ENCODE measurements around the gene AHNAK2.
"Not testable (repeated sequence)": the region's sequence is repeated elsewhere in the genome, so short reads cannot be mapped to it uniquely, and the experiment has no call there.

Gene AHNAK2

DNA sequence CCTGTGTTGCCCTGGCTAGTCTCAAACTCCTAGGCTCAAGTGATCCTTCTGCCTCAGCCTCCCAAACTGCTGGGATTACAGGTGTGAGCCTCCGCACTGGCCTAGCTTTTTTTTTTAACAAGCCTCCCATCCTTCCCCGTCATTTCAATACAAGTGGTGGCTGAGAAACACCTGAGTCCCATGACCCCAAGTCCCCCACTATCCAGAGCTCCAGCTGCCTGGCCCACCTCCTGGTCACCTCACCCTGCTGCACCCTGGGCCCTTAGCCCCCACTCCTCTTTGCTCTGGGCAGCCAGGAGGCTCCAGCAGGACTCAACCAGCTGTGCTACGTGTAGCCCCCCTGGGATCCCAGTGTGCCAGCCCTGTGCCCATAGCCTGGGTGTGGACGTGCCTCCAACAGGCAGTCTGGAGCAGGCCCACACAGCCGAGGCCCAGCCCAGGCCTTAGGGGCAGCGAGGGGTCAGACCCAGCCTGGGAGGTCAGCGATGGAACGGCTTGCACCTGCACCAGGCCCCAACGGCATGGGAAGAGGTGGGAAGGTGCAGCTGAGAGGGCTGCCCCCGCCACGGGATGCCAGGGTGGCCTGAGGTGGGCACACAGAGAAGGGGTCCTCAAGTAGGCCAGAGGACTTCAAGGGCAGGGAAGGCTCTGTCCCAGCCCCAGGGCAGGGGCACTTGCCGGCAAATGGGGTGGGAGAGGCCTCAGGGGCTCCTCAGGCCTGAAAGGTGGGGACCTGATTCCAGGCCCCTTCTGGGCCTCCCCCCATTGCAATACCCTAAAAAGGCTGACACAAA, 6.5 kb downstream of the AHNAK2 start:
- no peak for DNase-seq

- no peak for DNase-seq
These were observed 7.7 kb downstream of the AHNAK2 start for GRCh38 chr14:104970231-104971068.

GRCh38 chr14:104969741-104970230, 8.4 kb downstream of the AHNAK2 start:
- DNase-seq, result no peak

DNA sequence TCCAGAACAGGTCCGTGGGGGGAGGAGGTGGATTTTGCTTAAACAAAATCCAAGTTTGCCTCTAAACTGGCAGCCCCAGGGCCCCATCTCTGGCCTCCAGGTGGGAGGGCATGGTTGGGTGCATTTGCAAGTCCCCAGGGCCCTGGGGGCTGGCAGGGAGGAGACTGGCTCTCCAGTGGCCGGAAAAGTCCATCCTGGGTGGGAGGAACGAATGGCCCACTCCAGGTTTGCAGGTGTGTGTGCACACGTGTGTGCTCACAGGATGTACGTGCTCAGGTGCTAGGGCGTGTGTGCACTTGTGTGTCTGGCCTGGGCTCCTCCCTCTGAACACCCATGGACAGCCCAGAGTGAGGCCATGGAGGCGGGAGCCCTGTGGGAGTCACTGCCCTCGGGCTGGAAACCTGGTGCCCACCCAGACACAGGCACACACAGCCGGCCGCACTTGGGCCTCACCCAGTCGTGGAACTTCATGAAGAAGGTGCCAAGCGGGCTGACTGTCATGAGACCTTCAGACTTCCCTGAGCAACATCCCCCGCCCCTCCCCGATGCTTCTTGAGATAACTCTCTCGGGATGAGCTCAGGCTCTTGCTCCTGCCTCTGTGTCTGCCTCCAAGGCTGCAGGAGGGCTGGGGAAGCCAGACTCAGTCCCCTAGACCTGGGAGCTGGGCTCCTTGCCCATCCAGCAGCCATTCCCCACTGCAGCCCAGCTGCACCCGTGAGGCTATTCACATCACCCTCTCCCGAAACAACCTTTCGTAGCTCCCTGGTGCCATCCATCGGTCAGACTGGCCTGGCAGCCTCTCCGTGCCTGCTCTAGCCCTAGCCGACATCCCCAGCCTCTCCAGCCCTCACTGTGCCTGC, 9.4 kb downstream of the AHNAK2 start:
- no peak for DNase-seq

DNA sequence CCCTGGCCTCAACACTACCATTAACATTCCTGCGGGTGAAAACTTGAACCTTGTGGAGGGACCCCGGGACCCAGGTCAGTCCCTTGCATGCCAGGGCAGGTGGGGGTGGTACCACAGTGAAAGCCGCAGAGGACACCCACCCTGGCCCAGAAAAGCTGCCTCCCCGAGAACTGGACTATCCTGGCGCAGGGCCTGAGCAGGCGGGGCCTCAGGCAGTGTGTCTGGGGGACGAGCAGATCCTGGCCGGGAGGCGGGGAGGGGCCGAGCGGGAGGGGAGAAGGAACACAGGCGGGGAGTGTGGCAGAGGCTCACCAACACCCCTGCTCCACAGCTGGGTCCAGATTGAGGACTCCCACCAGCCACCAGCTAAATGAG, 10.0 kb downstream of the AHNAK2 start:
- DNase-seq, result no peak

DNA sequence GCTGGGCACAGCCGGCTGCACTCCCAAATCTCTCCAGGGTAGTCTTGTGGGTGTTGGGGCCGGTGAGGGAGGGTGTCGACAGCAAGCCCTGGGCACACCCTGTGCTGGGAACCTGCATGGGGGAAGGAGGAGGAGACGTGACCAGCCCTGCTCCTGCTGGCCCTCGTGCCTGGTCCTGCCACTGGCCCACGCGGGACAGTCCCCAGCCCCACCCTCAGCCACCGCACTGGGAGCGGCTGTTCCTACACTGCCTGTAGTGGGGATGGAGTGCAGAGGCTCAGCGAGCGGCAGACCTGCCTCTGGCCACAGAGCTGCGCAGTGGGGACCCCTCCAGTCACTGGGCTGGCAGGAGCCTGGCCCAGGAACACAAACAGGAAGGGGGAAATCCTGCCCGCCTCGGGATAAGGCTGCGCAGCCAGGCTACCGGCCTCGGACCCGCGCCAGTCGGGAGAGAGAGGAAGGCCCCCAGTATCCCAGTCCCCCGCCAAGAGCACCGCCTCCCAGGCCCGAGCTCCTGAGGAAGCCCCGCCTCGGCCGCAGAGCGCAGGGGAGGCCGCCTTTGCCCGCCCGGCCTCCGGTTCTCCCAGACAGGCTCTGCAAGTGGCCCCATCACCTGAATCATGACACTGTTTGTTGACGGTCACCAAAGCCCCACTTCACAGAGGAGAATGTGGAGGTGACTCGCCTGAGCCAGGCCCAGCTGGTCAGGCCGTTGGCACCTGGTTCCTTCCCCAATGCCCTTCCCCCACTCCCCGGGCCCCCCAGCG, 10.6 kb downstream of the AHNAK2 start:
- DNase-seq, result no peak

GRCh38 chr14:104966981-104967385, 11.2 kb downstream of the AHNAK2 start:
- no peak for DNase-seq

GRCh38 chr14:104966261-104966865, 11.8 kb downstream of the AHNAK2 start:
- no peak for DNase-seq

DNA sequence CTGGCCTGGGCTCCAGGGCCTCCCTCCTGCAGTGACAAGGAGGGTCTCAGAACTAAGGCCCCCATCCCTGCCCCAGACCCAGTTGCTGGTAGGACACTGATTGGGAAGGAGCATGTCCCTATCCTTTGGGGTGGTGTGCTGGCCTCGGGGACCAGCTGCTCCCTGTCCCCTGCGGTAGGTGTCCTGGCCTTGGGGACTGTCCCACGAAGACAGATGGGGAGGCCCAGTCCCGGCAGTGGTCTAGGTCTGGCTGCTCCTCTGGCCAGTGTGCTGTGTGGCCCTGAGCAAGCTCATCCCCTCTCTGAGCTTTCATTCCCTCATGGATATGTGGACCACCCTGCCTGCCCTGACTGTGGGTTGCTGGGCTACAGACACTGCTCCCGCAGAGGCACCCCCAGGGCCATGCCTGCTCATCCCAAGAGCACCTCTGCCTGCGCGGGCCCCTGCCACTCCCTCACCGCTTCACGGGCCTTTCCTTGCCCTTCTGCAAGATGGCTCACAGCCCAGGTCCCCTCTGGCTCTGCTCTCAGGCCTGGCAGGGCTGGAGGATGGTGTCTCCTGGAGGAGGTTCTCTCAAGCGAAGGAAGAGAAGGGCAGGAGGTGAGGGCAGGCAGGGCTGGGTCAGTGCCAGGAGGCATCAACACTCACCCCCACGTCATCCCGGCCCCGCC, 12.5 kb downstream of the AHNAK2 start:
- no peak for DNase-seq

DNA sequence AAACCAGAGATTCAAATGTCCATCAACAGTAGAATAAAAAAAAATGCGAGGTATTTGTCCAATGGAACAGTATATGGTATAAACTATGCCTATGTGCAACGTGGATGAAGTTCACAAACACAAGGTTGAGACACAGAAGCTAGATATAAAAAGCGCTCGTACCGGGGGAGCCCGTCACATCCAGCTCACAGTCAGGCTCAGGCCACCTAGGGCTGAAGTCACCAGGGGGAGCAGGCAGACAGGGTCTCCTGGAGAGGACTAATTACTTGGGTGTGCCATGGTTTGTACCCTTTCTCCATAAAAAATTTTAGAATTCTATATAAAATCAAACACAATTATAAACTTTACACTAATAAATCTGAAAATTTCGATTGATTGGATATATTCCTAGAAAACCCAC, 13.6 kb downstream of the AHNAK2 start:
- DNase-seq, result no peak

- no peak for DNase-seq
These were observed 20.7 kb downstream of the AHNAK2 start for GRCh38 chr14:104957146-104958113.

DNA sequence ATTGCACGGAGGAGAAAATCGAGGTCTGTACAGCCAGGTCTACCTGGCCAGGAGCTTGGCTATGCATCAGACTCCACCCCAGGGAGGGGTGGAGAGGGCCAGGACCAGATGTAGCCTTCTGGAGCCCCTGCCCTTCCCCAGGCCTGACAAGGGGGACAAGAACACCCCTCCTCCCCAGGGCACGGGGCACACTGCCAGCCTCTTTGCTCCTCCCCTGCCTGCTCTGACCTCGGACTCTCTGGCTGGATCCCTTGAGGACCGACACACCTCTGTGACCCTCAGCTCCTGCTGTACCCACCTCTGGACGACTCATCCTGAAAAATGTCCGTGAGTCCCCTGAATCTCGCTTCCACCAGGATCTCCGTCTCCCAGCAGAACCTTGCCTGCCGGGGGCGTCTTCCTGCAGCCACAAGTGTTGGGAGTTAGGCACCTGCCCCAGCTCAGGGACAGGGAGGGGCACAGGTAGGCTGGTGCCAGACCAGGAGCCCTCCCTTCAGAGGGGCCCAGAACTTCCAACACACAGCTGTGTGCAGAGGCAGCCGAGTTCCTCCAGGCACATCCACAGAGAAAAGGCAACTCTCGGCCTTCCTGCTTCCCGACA, 21.8 kb downstream of the AHNAK2 start:
- DNase-seq, result no peak

- DNase-seq, result no peak
These were observed 22.8 kb downstream of the AHNAK2 start for GRCh38 chr14:104955396-104955770.

DNA sequence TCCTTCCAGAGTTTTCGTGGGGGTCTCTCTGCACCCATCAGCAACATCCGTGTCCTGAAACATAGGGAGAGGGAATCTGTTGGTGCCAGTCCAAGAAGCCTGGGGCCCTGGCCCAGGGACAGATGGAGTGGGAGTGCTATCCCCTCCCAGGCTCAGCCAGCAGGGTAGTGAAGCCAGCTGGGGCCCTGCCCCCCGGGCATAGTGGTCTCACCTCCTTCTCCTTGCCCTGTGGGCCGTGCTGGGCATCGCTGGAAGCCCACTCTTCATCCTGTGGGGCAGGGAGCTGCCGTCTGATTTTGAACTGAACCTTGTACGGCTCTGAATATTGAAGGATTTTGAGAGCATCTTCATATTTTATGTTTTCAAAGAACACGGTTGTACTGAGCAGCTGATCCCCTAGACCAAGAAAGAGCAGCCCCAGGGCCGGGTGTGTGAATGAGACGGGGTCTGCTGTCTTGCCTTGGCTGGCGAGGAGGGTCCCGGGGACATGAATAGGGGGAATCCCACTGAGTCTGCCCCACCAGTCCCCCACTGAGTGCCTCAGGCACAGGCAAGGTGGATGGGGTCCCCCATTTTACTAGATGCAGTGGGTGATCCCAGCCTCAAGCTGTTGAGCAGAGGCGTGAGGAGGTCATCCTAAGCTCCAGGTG, 23.3 kb downstream of the AHNAK2 start:
- DNase-seq, result no peak

DNA sequence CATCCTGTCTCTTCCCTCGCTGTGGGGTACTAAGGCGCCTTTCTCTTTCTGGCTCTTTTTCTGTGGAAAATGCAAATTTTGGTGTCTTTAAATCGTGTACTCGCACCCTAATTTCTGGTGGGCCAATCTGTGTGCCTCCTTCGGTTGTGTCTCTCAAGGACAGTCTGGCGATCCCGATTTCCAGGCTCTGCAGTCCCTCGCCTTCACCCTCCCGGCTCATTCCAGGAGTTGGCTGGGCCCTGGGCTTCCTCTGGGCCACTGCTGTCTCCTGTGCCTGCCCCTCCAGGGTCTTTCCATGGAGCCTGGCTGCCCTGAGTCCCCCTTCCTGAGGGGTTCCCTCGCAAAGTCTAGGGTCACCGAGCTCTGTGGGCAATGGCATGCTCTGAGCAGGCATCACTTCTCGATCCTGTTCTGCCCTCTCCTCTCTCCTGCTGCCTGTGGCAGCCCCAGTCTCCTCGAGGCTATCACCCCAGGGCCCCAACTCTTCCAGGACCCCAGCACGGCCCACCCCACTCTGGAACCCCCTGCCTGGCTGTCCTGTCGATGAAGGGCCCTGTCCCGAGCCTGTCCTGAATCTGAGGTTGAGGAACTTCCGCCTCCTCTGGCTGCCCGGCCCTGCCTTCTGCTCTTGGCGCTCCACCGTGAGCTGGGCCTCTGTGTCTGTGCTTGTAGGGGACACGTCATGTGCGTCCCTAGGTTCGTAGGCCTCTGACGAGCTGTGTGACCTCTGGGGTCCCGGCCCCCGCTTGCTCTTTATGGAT, 24.1 kb downstream of the AHNAK2 start:
- DNase-seq, result no peak

GRCh38 chr14:104953097-104953496, 25.1 kb downstream of the AHNAK2 start:
- DNase-seq, result no peak

DNA sequence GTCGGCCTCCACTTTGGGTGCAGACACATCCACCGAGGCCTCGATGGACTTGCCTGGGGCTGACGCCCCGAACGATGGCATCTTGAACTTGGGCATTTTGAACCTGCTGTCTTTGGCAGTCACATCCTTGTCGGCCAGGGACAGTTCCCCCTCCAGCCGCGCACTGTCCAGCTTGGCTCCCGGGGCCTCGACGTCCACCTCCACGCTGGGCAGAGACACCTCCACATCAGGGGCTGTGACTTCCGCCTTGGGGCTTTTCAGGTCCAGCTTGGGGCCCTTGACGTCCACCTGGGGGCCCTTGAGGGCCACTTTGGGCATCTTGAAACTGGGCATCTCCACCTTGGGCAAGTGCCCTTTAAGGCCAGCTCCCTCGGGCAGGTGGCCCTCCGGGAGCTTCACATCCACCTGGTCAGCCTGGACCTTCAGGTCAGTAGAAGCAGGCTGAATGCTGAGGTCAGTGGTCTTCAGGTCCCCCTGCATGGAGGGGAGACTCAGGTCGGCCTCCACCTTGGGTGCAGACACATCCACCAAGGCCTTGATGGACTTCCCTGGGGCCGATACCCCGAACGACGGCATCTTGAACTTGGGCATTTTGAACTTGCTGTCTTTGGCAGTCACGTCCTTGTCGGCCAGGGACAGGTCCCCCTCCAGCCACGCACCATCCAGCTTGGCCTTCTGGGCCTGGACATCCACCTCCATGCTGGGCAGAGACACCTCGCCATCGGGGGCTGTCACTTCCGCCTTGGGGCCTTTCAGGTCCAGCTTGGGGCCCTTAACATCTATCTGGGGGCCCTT, 26.1 kb downstream of the AHNAK2 start:
- not testable (repeated sequence) for DNase-seq
